Lower leg skin (tissue), 3 donors: Measurements from ENCODE around the gene POU6F2.

ENCODE experiments used
- POLR2A ChIP-seq, 2 donors: fragments of 450-650 bp; IDR thresholded peaks; one replicate each; pipeline ENCODE4 v1.6.1; 2016 to 2017; ENCODE audit warnings: antibody characterized with exemption in 2 of 2, mild to moderate bottlenecking in 1 of 2, moderate library complexity in 1 of 2
- TF ChIP-seq, protein P1 (sequence below), 3 donors: fragments of 450-650 bp; IDR thresholded peaks; one replicate each; pipeline ENCODE4 v1.5.1; 2016; ENCODE audit warnings: antibody characterized with exemption in 3 of 3, mild to moderate bottlenecking in 3 of 3, moderate library complexity in 2 of 3

DNA sequence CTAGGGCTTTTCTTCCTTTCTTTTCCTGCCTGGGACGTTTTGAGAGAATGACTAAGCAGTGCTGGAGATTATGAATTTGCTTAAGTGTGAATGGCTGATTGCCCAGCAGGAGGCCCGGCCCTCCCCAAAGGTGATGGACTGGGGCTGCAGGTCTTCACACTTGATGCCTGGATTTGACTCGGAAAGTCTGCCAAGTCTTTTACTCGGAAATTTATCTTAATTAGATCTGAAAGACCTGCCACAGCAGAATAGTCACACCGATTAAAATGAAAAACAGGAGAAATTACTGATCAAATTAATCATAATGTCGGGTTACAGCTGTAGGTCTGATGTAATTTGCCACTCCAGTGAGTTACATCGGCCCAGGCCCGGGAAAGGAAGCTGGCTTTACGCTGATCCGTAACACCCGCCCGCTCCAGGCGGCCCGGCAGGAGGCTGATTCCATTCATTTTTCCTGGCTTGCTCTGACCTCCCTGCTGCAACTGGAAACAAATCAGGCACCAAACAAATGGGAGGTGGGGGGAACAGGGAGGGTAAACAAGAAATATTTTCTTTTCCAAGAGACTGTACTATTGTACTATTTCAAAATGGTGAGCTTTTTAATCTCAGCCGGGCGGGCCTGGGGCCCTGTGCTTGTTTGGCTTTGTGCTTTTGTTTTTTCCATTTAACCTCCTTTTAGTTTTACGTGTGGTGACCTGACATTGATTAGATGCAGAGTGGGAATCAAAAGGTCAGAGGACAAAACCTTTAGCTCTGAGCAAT is 376.1 kb downstream of the POU6F2 start:
- TF ChIP-seq, protein P1, sequence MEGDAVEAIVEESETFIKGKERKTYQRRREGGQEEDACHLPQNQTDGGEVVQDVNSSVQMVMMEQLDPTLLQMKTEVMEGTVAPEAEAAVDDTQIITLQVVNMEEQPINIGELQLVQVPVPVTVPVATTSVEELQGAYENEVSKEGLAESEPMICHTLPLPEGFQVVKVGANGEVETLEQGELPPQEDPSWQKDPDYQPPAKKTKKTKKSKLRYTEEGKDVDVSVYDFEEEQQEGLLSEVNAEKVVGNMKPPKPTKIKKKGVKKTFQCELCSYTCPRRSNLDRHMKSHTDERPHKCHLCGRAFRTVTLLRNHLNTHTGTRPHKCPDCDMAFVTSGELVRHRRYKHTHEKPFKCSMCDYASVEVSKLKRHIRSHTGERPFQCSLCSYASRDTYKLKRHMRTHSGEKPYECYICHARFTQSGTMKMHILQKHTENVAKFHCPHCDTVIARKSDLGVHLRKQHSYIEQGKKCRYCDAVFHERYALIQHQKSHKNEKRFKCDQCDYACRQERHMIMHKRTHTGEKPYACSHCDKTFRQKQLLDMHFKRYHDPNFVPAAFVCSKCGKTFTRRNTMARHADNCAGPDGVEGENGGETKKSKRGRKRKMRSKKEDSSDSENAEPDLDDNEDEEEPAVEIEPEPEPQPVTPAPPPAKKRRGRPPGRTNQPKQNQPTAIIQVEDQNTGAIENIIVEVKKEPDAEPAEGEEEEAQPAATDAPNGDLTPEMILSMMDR (IDR thresholded peaks at IDR 0.05), result no peak
- TF ChIP-seq POLR2A (IDR thresholded peaks at IDR 0.05), result no peak
